Lung (tissue), 12 donors: ENCODE data around the gene PARP1. TPM values are rescaled to one million over a fixed set of nuclear protein-coding genes. Genes with fewer than 3 reads are reported as not detected.
"Not testable (repeated sequence)": the region's sequence is repeated elsewhere in the genome, so short reads cannot be mapped to it uniquely, and the experiment has no call there.

Experiments
- ATAC-seq: fragments of 200-7000 bp; cut with Tn5 transposase; one replicate; pipeline ENCODE4 v1.9.1; 2020; ENCODE audit warnings: moderate number of reproducible peaks; ENCODE audit not compliant: insufficient read depth, low FRiP score
- DNase-seq, 3 donors: peaks; one replicate each; pipeline ENCODE4 v3.0.0-alpha.2; 2013 to 2017
- H3K27ac ChIP-seq, 2 donors: one replicate each; pipeline ENCODE4 v1.5.1; 2013; ENCODE audit warnings: mild to moderate bottlenecking in 2 of 2, moderate library complexity in 2 of 2, control low read depth in 1 of 2, inconsistent platforms in 1 of 2, low read depth in 1 of 2, low read length in 1 of 2
- H3K27me3 ChIP-seq, 3 donors: one replicate each; pipeline ENCODE4 v1.5.1; 2013; ENCODE audit warnings: low read length in 2 of 3; ENCODE audit not compliant: control insufficient read depth in 3 of 3, insufficient read depth in 3 of 3
- H3K36me3 ChIP-seq, 4 donors: one replicate each; pipeline ENCODE4 v1.5.1; 2013; ENCODE audit warnings: low read length in 4 of 4, mild to moderate bottlenecking in 1 of 4, moderate library complexity in 1 of 4; ENCODE audit not compliant: control insufficient read depth in 4 of 4, insufficient read depth in 4 of 4
- H3K4me1 ChIP-seq, 5 donors: one replicate each; pipeline ENCODE4 v1.5.1; 2013; ENCODE audit warnings: low read length in 5 of 5, mild to moderate bottlenecking in 2 of 5, moderate library complexity in 1 of 5; ENCODE audit not compliant: control insufficient read depth in 5 of 5, insufficient read depth in 5 of 5
- H3K4me3 ChIP-seq: one replicate; pipeline ENCODE4 v1.5.1; 2013; ENCODE audit warnings: mild to moderate bottlenecking, control low read depth, moderate library complexity
- H3K9ac ChIP-seq, 2 donors: one replicate each; pipeline ENCODE4 v1.5.1; 2013; ENCODE audit warnings: low read length in 2 of 2, control low read depth in 1 of 2; ENCODE audit not compliant: insufficient read depth in 1 of 2
- H3K9me3 ChIP-seq, 4 donors: one replicate each; pipeline ENCODE4 v1.5.1; 2013; ENCODE audit warnings: low read length in 3 of 4, mild to moderate bottlenecking in 1 of 4, moderate library complexity in 1 of 4; ENCODE audit not compliant: control insufficient read depth in 4 of 4, insufficient read depth in 3 of 4
- CTCF ChIP-seq: IDR thresholded peaks from 2 replicates; pipeline ENCODE4 v1.5.1; 2012; ENCODE audit warnings: mild to moderate bottlenecking; ENCODE audit errors: control extremely low read depth, extremely low read depth
- WGBS, 2 donors: extraction: QIAGEN DNeasy Blood & Tissue Kit; methylation state at CpG; one replicate each; pipeline ENCODE4 v1.1.7; 2013; 5-methylcytosine and 5-hydroxymethylcytosine counted together
- polyA plus RNA-seq, 2 donors: library from polyadenylated mRNA; stranded (reverse); fragments of 200-250 nt; gene quantifications; one replicate each; pipeline ENCODE4 v1.2.1, GENCODE V29; 2013
- total RNA-seq, 2 donors: library from RNA; depleted of rRNA in 1 of 2; stranded (reverse); fragments of >200 nt in 1 of 2; gene quantifications; one replicate each; pipeline ENCODE4 v1.2.1, GENCODE V29; 2014 to 2021
- donor health status: control.
- donor health status: control.
- donor health status: Bipolar disorder and iron deficiency.
- donor health status: healthy.
- donor health status: DM: yes; HTN: yes; CAD: no.

The PARP1 gene
- total and polyA plus RNA-seq, 4 donors: 17.2 to 76.4 (median 51.1) TPM

- DNase-seq: no peak
- H3K27ac ChIP-seq: no peak overlapping the region
- H3K9me3 ChIP-seq: no peaks in the 10 kb centered on the region
- H3K9ac ChIP-seq: no peak overlapping the region
- peaks cover 0 to 4% (median 0%) of the 10 kb centered on the region in 5 donors for H3K4me1 ChIP-seq
- 79 to 80% methylated on average over 8 of the region's 8 CpGs for WGBS, 2 donors
- ATAC-seq: no peak
- no peak for TF ChIP-seq CTCF
- no peaks in the 10 kb centered on the region for H3K36me3 ChIP-seq
- no peak overlapping the region for H3K4me3 ChIP-seq
- no peaks in the 10 kb centered on the region for H3K27me3 ChIP-seq
Observed at GRCh38 chr1:226344441-226345259, 63.2 kb downstream of the PARP1 start.

- Histone ChIP-seq H3K9me3 (no peaks in the 10 kb centered on the region), H3K36me3 (no peaks in the 10 kb centered on the region), H3K4me3 (no peak overlapping the region), H3K27ac (no peak overlapping the region), H3K27me3 (no peaks in the 10 kb centered on the region), H3K9ac (no peak overlapping the region), H3K4me1 (peaks cover 0 to 2% (median 0%) of the 10 kb centered on the region in 5 donors)
- DNase-seq (no peak), ATAC-seq (no peak)
- no peak for TF ChIP-seq CTCF
- 68 to 74% methylated on average over 1 to 2 of the region's 2 CpGs for WGBS, 2 donors
Observed at GRCh38 chr1:226342656-226343055, 65.2 kb downstream of the PARP1 start.

GRCh38 chr1:226340111-226340510 lies 67.8 kb downstream of the PARP1 start:
- not testable (repeated sequence) for H3K36me3 ChIP-seq, H3K27ac ChIP-seq, H3K9me3 ChIP-seq, H3K4me1 ChIP-seq, H3K9ac ChIP-seq, H3K27me3 ChIP-seq, H3K4me3 ChIP-seq, ATAC-seq, DNase-seq
- 88 to 94% methylated on average over 3 of the region's 3 CpGs for WGBS, 2 donors

GRCh38 chr1:226337276-226337875 lies 70.5 kb downstream of the PARP1 start:
- 63 to 74% methylated on average over 8 of the region's 8 CpGs for WGBS, 2 donors

More at GRCh38 chr1:226337276-226337875, 70.5 kb downstream of the PARP1 start:
- DNase-seq: no peak
- ATAC-seq: no peak
- H3K4me3 ChIP-seq: no peak overlapping the region
- H3K27me3 ChIP-seq: no peaks in the 10 kb centered on the region
- H3K36me3 ChIP-seq: no peaks in the 10 kb centered on the region
- peaks cover 0 to 5% (median 3%) of the 10 kb centered on the region in 5 donors for H3K4me1 ChIP-seq
- no peak overlapping the region for H3K9ac ChIP-seq
- no peak for TF ChIP-seq CTCF
- no peaks in the 10 kb centered on the region for H3K9me3 ChIP-seq
- no peak overlapping the region for H3K27ac ChIP-seq
